NCI-H446 (cell line): ENCODE results near the gene KMT2A.
"Not testable (repeated sequence)": the region's sequence is repeated elsewhere in the genome, so short reads cannot be mapped to it uniquely, and the experiment has no call there.

Source experiments
- DNase-seq, 2 experiments: peaks; one replicate each; lab custom pipeline; 2025; lab: John Stamatoyannopoulos, UW

KMT2A gene

DNA sequence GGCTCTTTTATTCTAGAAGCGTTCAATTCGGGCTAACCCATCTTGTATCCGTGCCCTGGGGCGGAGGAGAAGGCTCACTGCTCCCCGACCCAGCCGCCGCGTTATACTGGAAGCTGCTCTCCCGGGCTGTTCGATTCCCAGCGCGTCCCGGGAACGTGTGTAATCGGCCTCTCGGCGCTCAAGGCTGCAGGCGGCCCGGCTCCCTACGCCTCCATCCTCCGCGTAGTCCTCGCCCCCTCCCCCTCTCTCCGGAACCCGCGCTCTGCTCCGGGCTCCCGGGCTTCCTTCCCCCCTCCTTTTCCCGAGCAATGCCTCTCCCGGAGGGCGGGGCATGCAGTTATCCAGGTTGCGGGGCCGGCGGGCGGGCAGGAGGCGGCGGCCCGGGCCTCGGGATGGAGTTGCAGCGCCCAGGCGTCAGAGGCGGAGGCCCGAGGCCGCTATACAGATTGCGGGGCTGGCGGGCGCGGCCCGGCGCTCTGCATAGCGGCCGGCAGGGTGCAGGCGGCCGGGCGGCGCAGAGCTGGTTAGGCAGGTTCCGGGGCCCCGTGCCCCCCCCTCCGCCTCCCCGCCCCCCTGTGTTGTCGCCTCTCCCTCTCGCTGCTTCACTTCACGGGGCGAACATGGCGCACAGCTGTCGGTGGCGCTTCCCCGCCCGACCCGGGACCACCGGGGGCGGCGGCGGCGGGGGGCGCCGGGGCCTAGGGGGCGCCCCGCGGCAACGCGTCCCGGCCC is at the start of gene KMT2A:
Gene KMT2A, plus strand, starts transcription at position 600 of the 732 bp plus-strand sequence. Its CDS starts 21 bp downstream, at position 621.
- peak; percentile 96 to 99 for DNase-seq

GRCh38 chr11:118396097-118396501 is 40.2 kb upstream of the KMT2A start:
- no peak for DNase-seq

DNA sequence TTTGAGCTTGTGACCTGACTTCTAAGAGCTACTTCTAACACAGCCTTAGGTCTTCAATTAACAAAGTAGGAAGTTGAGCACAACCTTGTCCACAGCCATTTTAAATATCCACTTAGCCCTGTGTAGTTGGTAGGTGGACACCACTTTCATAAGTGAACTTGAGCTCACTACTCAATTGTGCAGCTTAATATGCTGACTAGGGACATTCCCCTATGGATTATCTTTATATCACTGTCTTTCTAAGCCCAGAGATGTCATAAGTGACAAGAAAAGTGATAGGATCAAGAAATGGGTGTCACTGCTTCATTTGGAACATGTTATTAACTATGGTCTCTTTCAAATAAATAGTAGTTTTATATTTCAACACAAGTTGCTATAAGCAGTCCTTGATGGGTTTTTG is 38.8 kb upstream of the KMT2A start:
- no peak for DNase-seq

GRCh38 chr11:118398791-118399559 is 37.3 kb upstream of the KMT2A start:
- no peak for DNase-seq

DNA sequence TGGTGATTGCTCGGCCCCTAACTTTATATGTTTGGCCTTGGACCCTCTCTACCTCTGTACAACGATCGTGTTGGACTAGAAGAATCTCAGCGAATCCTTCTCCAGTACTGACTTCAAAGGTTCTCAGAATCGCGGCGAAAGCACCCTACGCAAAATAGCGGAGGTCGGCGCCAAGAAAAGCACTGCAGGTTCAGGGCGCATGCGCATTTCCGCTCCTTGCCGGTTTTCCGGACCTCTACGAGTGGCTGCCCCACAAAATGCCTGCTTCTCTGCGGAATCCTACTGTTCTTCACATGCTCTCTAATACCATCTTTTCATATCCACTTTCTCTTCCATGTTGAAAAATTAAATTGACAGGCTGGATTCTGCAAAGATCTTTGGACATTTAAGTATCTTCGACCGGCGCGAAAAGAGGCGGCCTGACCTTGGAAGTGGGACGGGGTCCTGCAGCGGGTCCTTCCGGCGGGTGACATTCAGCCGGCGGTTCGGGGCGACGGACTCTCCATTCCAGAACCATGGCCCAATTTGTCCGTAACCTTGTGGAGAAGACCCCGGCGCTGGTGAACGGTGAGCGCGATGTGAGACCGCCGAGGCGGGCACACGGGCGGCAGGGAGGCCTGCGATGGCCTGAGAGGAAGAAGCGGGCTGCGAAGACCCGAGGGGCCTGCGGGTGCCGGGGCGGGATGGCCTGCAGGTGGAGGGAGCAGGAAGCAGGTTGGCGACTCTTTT is 35.0 kb upstream of the KMT2A start, which contains the start of gene ATP5MG:
Gene ATP5MG, plus strand, starts transcription at position 456 of the 729 bp plus-strand sequence. Its CDS starts 60 bp downstream, at position 516.
- DNase-seq = peak; percentile 95 to 96

DNA sequence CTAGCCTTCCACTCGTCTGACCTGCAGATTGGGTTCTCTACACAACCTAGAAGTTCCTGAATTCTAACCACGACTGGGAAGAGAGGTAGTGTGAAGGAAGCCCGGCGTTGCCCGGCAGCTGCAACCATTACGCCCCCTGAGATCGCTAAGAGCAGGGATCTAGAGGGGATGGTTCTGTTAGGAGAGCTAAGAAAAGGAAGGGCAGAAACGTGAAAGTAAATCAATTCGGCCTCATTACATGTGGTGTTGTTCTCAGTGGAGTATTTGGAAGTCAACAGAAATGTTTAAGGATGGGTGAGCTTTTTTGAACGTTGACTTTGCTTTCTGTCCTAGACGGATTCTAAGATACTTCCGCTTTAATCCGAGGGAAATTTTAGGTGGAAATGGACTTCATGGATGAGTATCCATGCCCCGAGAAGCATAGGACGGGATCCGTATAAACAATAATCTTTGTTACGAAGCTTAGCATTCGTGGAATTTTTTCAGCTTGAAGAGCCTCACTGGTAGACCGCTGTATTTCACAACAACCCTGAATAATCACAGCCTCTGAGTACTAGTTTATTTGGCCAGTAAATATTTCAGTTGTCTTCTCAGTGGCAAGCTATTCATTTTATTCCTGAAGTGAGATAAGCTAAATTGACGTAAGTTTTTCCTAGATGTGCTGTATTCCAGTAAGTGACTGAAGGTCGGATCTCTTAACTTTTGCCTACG is 34.3 kb upstream of the KMT2A start:
- no peak for DNase-seq

DNA sequence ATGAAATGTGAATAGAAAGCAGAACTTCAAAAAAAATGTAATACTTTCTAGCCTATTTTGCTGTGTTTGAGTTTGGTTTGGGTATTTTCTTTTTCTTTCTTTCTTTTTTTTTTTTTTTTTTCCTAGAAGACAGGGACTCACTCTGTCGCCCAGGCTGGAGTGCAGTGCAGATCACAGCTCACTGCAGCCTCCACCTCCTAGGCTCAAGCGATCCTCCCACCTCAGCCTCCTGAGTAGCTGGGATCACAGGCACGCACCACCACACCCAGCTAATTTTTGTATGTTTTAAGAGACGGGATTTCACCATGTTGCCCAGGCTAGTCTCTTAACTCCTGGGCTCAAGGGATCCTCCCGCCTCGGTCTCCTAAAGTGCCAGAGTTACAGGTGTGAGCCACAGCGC is 33.7 kb upstream of the KMT2A start:
- DNase-seq = not testable (repeated sequence)

DNA sequence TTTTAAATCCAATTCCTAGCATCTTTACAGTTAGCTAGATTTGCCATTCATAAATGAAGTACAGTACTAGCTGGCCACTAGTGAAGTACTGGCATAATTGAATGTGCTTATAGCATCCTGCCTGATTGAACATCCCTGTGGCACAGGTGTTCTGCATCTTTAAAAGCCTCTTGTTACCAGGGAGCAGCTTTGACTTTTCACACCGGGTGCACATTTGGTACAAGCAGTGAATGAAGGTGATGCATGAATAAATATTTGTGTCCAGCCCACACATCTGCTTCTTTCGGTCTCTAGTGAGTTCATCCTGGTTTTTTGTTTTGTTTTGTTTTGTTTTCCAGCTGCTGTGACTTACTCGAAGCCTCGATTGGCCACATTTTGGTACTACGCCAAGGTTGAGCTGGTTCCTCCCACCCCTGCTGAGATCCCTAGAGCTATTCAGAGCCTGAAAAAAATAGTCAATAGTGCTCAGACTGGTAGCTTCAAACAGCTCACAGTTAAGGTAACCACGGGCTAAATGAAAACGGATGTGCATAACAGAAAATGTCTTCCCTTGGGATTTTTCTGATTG is 29.6 kb upstream of the KMT2A start:
- no peak for DNase-seq

GRCh38 chr11:118410055-118410745 is 26.1 kb upstream of the KMT2A start:
- DNase-seq = no peak

- DNase-seq = no peak
These were observed 24.8 kb upstream of the KMT2A start for GRCh38 chr11:118411530-118411929.

GRCh38 chr11:118412921-118413320 is 23.4 kb upstream of the KMT2A start:
- DNase-seq = no peak

DNA sequence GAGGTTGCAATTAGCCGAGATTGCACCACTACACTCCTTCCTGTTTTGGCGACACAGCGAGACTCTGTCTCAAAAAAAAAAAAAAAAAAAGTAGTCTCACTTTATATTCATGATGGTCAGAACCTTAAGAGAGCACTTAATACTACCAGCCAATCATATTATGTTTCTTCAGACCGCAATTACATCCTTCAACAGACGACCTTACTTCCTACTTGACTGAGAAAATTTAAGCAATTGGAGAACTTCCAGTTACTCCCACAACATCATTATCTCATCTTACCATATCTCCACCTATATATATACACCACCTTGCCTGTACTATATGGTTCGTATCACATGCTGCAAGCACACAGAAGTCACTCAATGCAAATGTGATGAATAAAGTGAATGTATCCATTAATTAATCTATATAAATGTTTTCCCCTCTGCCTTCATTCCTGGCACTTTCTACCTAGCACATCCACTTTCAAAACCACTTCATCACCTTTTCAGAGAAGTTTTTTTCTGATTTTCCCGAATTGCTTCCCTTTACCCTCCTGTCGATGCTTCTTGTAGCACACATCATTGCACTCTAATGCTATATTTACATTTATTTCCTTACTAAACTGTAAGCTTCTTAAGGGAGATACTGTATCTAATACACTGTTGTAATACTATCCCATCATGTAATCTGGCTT is 21.1 kb upstream of the KMT2A start:
- DNase-seq = no peak

DNA sequence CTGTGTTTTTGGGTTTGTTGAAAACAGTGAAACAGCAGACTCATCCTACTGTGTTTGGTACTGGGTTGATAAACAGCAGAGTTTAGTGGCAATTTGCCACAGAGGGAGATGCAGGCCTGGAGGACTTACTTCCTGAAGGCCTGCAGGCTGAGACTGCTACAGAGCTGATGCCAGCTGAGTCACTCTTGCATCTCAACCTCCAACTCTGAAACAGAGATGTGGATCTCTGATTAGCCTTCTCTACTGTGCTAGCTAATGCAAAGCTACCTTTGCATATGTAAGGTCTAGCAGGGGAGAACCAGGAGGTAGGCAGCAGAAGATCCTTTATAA is 20.6 kb upstream of the KMT2A start:
- DNase-seq = peak in 1 of 2 experiments; percentile 20

- not testable (repeated sequence) for DNase-seq
These were observed 19.4 kb upstream of the KMT2A start for GRCh38 chr11:118416900-118417299.

DNA sequence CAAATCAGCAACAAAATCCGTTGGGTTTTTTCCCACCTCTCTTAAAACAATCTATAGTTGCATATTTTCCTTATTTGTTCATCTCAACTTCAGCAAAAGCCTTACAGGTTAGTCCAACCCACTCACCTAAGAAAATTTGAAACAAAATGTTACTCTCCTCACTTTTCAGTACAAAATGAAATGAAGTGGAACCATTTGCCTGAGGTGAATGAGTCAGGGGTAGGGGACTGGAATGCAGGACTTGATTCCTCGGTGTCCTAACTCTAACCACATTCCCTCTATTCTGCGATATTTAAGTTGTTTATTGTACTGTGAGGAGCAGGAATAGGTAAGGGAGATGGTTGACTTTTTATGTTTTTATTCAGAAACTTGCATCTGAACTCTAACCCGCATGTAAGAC is 18.5 kb upstream of the KMT2A start:
- DNase-seq = no peak

- no peak for DNase-seq
These were observed 17.5 kb upstream of the KMT2A start for GRCh38 chr11:118418766-118419165.

- DNase-seq = no peak
These were observed 8.6 kb upstream of the KMT2A start for GRCh38 chr11:118427707-118428106.

DNA sequence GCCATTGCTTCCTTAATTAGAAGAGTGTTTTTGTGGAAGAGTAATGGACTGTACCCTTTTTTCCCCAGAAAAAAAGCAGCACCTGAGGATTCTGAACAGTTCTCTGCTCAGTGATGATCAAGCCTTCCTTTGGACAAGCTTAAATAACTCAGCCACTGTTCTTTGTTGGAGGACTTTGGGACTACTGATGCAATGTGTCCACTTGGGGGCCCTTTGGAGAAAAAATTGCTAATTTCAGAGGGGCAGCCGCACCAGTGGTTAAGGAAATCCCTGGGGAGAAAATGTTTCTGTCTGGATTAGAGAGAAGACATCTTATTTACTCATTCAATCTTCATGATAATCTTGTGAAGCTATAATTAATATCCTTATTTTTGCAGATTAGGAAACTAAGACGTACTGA is 5.3 kb upstream of the KMT2A start:
- no peak for DNase-seq

DNA sequence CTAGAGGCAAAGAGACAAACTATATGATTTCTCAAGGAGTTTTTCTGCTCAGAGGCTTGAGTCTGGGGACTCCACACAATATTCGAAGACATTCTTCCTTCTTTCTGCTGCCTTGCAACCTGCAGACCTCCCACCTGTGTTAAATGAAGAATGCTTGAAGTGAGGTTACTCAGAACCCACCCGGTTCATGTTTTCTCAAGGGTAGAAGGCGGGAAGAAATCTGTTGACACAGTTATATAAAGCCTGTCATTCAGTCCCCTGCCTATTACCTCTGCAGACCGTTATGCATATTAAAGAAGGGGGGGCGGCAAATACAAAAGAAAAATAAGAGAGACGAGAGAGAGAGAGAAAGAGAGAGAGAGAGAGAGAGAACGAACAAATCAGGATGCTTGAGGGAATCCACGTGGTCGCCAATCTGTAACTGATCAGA is 2.2 kb upstream of the KMT2A start:
- no peak for DNase-seq

DNA sequence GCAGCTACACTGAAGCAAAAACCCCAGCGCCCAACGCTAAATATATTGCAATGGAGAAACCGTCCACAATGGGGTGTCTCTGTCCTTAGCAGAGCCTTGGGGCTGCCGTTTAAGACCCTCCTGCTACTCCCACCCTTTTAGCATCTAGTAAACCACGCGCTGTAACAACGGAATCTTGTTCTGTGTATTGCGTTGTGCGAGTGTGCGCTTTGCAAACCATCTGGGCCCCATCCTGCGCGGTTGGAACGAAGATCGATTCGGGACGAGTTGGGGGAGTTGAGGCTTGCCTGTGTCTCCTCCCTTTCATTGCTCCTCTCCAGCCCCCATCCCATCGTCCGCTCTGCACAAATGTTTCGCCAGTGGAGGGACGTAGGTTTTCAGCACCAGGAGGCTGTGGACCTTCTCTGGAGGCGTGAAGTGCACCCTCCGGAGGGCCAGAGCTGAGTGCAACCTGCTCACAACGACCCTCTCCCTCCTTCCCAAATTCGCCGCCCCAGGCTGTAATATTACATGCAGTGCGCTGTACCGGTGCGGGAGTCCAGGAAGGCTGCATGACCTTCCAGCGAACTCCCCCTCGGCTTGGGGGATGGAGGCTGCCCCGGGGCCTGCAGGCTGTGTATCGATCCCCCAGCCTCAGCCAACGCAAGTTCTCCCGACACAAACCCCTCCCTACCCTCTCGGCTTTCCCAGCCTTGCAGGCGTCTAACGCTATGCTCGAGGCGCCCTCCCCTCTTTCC is 1.6 kb upstream of the KMT2A start:
- peak in 1 of 2 experiments; percentile 43 for DNase-seq
